ENCODE data around the gene MAN1B1. TPM values are rescaled to one million over a fixed set of nuclear protein-coding genes. Genes with fewer than 3 reads are reported as not detected.

Gene MAN1B1
- total RNA-seq, 2 donors from 2014 or later, result 32.0 to 44.3 TPM

GRCh38 chr9:137148661-137149060, 61.9 kb downstream of the MAN1B1 start:
- intact Hi-C loops (cut with DNase I), result no loop called here
- DNase-seq (ENCODE audit: low spot score), result no peak

GRCh38 chr9:137149363-137149762, 62.6 kb downstream of the MAN1B1 start:
- DNase-seq (ENCODE audit: low spot score), result no peak
- intact Hi-C loops (cut with DNase I), result no loop called here

- DNase-seq (ENCODE audit: low spot score), result no peak
- intact Hi-C loops (cut with DNase I), result no loop called here
Observed at GRCh38 chr9:137149942-137150616, 63.3 kb downstream of the MAN1B1 start.

GRCh38 chr9:137150617-137151457, 64.1 kb downstream of the MAN1B1 start:
- intact Hi-C loops (cut with DNase I), result no loop called here

GRCh38 chr9:137152844-137153405, 66.1 kb downstream of the MAN1B1 start:
- intact Hi-C loops (cut with DNase I), result loop anchor here in 1 of 2 donors (1.0 kb wide), 1 partner anchor 33 kb away; no protein-coding TSS in a partner anchor
- DNase-seq (ENCODE audit: low spot score), result no peak

More at GRCh38 chr9:137150617-137151457, 64.1 kb downstream of the MAN1B1 start:
- DNase-seq (ENCODE audit: low spot score), result no peak

GRCh38 chr9:137156567-137157375, 70.0 kb downstream of the MAN1B1 start:
- no peak for DNase-seq (ENCODE audit: low spot score)
- intact Hi-C loops (cut with DNase I), result no loop called here

GRCh38 chr9:137157618-137158415, 71.0 kb downstream of the MAN1B1 start:
- DNase-seq (ENCODE audit: low spot score), result no peak
- intact Hi-C loops (cut with DNase I), result no loop called here

- intact Hi-C loops (cut with DNase I), result no loop called here
- no peak for DNase-seq (ENCODE audit: low spot score)
Observed at GRCh38 chr9:137158625-137159024, 71.8 kb downstream of the MAN1B1 start.

Other genes starting within 250 kb of the MAN1B1 start
- gene AJM1, start 244.5 kb upstream of the MAN1B1 start, total RNA-seq, result 1 to 10 TPM; 4.7 to 5.9 TPM
- 10 to 100 TPM; 71.7 to 87.9 TPM for gene PHPT1, start 237.6 kb upstream of the MAN1B1 start, total RNA-seq
- 1 to 10 TPM; 1.5 to 2.4 TPM for gene MAMDC4, start 234.6 kb upstream of the MAN1B1 start, total RNA-seq
- gene EDF1, start 220.7 kb upstream of the MAN1B1 start, total RNA-seq, result 100 to 1,000 TPM; 178 to 191 TPM
- 10 to 100 TPM in 1 of 2 donors, 1 to 10 TPM in 1; 8.7 to 10.9 TPM for gene TRAF2, start 200.5 kb upstream of the MAN1B1 start, total RNA-seq
- gene FBXW5, start 142.2 kb upstream of the MAN1B1 start, total RNA-seq, result 100 to 1,000 TPM in 1 of 2 donors, 10 to 100 TPM in 1; 95.0 to 100 TPM
- 1 to 10 TPM; 1.4 TPM for gene C8G, start 141.7 kb upstream of the MAN1B1 start, total RNA-seq
- gene LCN12, start 134.7 kb upstream of the MAN1B1 start, total RNA-seq, result under 1 TPM; 0.62 to 0.88 TPM
- 100 to 1,000 TPM; 475 to 547 TPM for gene PTGDS, start 109.5 kb upstream of the MAN1B1 start, total RNA-seq
- 1 to 10 TPM; 2.0 to 2.4 TPM for gene LCNL1, start 104.0 kb upstream of the MAN1B1 start, total RNA-seq
- gene PAXX, start 94.6 kb upstream of the MAN1B1 start, total RNA-seq, result 10 to 100 TPM; 23.1 to 25.4 TPM
- 1 to 10 TPM; 1.9 to 3.8 TPM for gene CLIC3, start 90.4 kb upstream of the MAN1B1 start, total RNA-seq
- gene ABCA2, start 58.7 kb upstream of the MAN1B1 start, total RNA-seq, result 10 to 100 TPM; 30.8 to 32.8 TPM
- under 1 TPM; 0.24 to 0.32 TPM for gene FUT7, start 54.9 kb upstream of the MAN1B1 start, total RNA-seq
- gene NPDC1, start 40.8 kb upstream of the MAN1B1 start, total RNA-seq, result 100 to 1,000 TPM; 129 to 133 TPM
- 1 to 10 TPM in 1 of 2 donors, under 1 TPM in 1; 0.48 to 1.2 TPM for gene ENTPD2, start 32.9 kb upstream of the MAN1B1 start, total RNA-seq
- gene SAPCD2, start 16.4 kb upstream of the MAN1B1 start, total RNA-seq, result under 1 TPM; 0.33 to 0.42 TPM
- 10 to 100 TPM; 15.2 to 20.5 TPM for gene UAP1L1, start 9.5 kb upstream of the MAN1B1 start, total RNA-seq
- gene DPP7, start 27.7 kb downstream of the MAN1B1 start, total RNA-seq, result 100 to 1,000 TPM; 108 to 128 TPM
- gene GRIN1, start 52.2 kb downstream of the MAN1B1 start, total RNA-seq, result not detected
- gene LRRC26, start 83.1 kb downstream of the MAN1B1 start, total RNA-seq, result not detected
- gene TMEM210, start 85.1 kb downstream of the MAN1B1 start, total RNA-seq, result not detected
- 10 to 100 TPM; 39.1 to 42.3 TPM for gene ANAPC2, start 101.6 kb downstream of the MAN1B1 start, total RNA-seq
- 10 to 100 TPM; 40.4 to 44.6 TPM for gene SSNA1, start 101.7 kb downstream of the MAN1B1 start, total RNA-seq
- 1 to 10 TPM; 4.2 to 8.8 TPM for gene TPRN, start 113.8 kb downstream of the MAN1B1 start, total RNA-seq
- gene TMEM203, start 118.7 kb downstream of the MAN1B1 start, total RNA-seq, result 10 to 100 TPM; 24.8 to 25.2 TPM
- gene NDOR1, start 118.7 kb downstream of the MAN1B1 start, total RNA-seq, result 1 to 10 TPM; 6.7 to 8.1 TPM
- 1 to 10 TPM; 2.3 to 2.7 TPM for gene RNF208, start 135.3 kb downstream of the MAN1B1 start, total RNA-seq
- gene CYSRT1, start 138.2 kb downstream of the MAN1B1 start, total RNA-seq, result under 1 TPM in 1 of 2 donors, not detected in 1; 0.32 TPM
- gene RNF224, start 140.5 kb downstream of the MAN1B1 start, total RNA-seq, result not detected
- not detected for gene SLC34A3, start 143.9 kb downstream of the MAN1B1 start, total RNA-seq
- 100 to 1,000 TPM; 178 to 185 TPM for gene TUBB4B, start 154.3 kb downstream of the MAN1B1 start, total RNA-seq
- not detected for gene STPG3, start 164.3 kb downstream of the MAN1B1 start, total RNA-seq
- gene NELFB, start 168.3 kb downstream of the MAN1B1 start, total RNA-seq, result 10 to 100 TPM; 33.3 to 36.7 TPM
- 1 to 10 TPM; 5.3 to 7.0 TPM for gene TOR4A, start 190.7 kb downstream of the MAN1B1 start, total RNA-seq
- 1 to 10 TPM; 5.6 to 9.0 TPM for gene NRARP, start 215.3 kb downstream of the MAN1B1 start, total RNA-seq